ENCODE results near the gene DGKQ. TPM values are rescaled to one million over a fixed set of nuclear protein-coding genes. Genes with fewer than 3 reads are reported as not detected.
A peak's percentile ranks its signal among the peaks of the same experiment; 100 is the strongest.

The DGKQ gene
- total and polyA plus RNA-seq, 9 of the 15 experiments (the other 6 are each of a cell fraction or from before 2014, with no cell fraction given): 0.17 to 22.0 (median 5.6) TPM

DNA sequence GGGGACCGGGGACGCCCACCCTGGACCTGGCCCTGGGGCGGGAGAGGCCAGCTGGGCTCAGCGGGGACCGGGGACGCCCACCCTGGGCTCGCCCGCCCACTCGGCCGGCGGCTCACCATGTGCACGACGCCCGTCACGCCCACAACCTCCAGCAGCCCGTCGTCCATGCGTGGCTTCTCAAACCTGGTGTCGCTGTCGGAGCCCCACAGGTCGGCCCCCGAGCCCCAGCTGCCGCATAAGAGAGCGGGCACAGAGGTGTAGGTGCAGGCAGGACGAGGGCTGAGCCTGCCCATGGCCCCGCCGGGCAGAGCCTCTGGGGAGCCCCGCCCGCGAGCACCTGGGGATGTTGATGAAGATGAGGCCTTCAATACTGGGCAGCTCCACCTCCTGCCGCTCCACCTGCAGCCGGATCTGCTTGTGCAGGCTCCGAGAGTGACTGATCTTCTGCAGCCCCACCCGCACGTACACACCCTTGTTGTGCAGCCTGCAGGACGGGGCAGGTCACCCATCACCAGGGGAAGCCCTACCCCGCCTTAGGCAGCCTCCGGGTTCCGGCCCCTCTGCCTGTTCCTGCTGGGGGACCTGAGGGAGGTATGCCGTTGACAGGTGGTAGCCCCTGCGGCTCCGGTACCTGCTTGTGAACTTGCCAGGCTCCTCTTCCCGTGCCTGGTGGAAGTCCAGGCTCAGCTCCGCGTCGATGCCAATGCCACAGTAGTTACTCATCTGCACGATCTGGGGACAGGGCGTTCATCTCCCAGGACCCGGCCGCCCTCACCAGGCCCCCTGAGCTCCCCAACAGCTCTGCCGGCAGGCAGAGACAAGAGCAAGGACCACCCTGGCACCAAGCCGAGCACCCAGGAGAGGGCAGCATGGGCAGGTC is 11.8 kb downstream of the DGKQ start:
- Histone ChIP-seq H3K9me1 (ENCODE audit: control insufficient read depth, insufficient read depth, low read length) (no peaks in the 10 kb centered on the region), H3K79me2 (ENCODE audit: control insufficient read depth, insufficient read depth, low read length) (no peaks in the 10 kb centered on the region), H3K4me1 (replicated peaks in 1 of 2; ENCODE audit: control insufficient read depth in 2 of 2, insufficient read depth in 2 of 2, low read length in 2 of 2) (peaks cover 0 to 47% of the 10 kb centered on the region in 2 experiments; a peak in 2 of 5 replicates), H3K9ac (ENCODE audit: insufficient read depth in 1 of 2, low read depth in 2 of 2, low read length in 2 of 2) (no peak overlapping the region; a peak in 1 of 4 replicates), H3K27ac (ENCODE audit: extremely low read depth, low read depth, low read length) (no peak overlapping the region), H3K9me3 (replicated peaks; ENCODE audit: control insufficient read depth, insufficient read depth, low read depth, low read length) (no peaks in the 10 kb centered on the region), H2AFZ (ENCODE audit: low read depth, low read length) (no peak overlapping the region), H3K4me3 (no peak overlapping the region), H3K27me3 (ENCODE audit: control insufficient read depth in 2 of 2, insufficient read depth in 2 of 2, low read length in 2 of 2) (no peaks in the 10 kb centered on the region), H3K36me3 (ENCODE audit: control insufficient read depth, insufficient read depth, low read length) (peaks cover 24% of the 10 kb centered on the region; the same call in 1 of the 3 replicates), H3K4me2 (ENCODE audit: insufficient read depth, low read length) (no peak overlapping the region), H4K20me1 (replicated peaks; ENCODE audit: control insufficient read depth, insufficient read depth, low read length) (no peaks in the 10 kb centered on the region)
- ATAC-seq: no peak
- TF ChIP-seq, protein P1, sequence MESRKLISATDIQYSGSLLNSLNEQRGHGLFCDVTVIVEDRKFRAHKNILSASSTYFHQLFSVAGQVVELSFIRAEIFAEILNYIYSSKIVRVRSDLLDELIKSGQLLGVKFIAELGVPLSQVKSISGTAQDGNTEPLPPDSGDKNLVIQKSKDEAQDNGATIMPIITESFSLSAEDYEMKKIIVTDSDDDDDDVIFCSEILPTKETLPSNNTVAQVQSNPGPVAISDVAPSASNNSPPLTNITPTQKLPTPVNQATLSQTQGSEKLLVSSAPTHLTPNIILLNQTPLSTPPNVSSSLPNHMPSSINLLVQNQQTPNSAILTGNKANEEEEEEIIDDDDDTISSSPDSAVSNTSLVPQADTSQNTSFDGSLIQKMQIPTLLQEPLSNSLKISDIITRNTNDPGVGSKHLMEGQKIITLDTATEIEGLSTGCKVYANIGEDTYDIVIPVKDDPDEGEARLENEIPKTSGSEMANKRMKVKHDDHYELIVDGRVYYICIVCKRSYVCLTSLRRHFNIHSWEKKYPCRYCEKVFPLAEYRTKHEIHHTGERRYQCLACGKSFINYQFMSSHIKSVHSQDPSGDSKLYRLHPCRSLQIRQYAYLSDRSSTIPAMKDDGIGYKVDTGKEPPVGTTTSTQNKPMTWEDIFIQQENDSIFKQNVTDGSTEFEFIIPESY (CRISPR knock-in tag; IDR thresholded peaks at IDR 0.05): peak; percentile 44; the same call in 1 of the 2 replicates
- peak; percentile 12 for TF ChIP-seq POLR2G (IDR thresholded peaks at IDR 0.05; ENCODE audit: low read depth, low read length)
- TF ChIP-seq HNRNPK (IDR thresholded peaks at IDR 0.05; ENCODE audit: low read depth, low read length, poor library complexity, severe bottlenecking): no peak
- TF ChIP-seq SRSF3 (IDR thresholded peaks at IDR 0.05; ENCODE audit: insufficient read depth, low read length): no peak
- no peak for TF ChIP-seq HMGN3 (IDR thresholded peaks at IDR 0.05; ENCODE audit: borderline replicate concordance, extremely low read depth, insufficient read length, low read depth, low read length)
- WGBS (ENCODE audit: insufficient coverage, low coverage, missing lambda C conversion rate): 92% methylated on average over 30 of the region's 52 CpGs
- FAIRE-seq: no peak
- ChIA-PET CTCF (ENCODE audit: low intra/inter-chr PET ratio) (no interaction called here), POLR2A (interaction anchor here (0.6 kb wide), 1 partner anchor 398 kb away, joined by 4 read pairs; no protein-coding TSS in a partner anchor)
- DNase-seq (ENCODE audit: extremely low read depth in 1 of 4, low spot score in 3 of 4): no peak
- intact Hi-C loops (cut with micrococcal nuclease) (no loop called here), in situ Hi-C loops (cut with MboI) (no loop called here)
- no TSS peak for BruUV-seq (replicated peaks)
